Coronary artery (tissue), 2 donors: ENCODE data around the gene MRPS11.
"Not testable (repeated sequence)": the region's sequence is repeated elsewhere in the genome, so short reads cannot be mapped to it uniquely, and the experiment has no call there.

Experiments used
- DNase-seq: peaks from one replicate; pipeline ENCODE4 v3.0.0-alpha.2; 2017; ENCODE audit warnings: low spot score
- H3K27ac ChIP-seq, 2 donors: fragments of 200-600 bp; sonication (generic); one replicate each; pipeline ENCODE4 v1.5.1; 2016 to 2019
- H3K4me3 ChIP-seq: fragments of 200-600 bp; sonication (generic); 2 replicates; pipeline ENCODE4 v1.5.1; 2016; ENCODE audit warnings: mild to moderate bottlenecking, moderate library complexity
- TF ChIP-seq, protein P1 (sequence below): fragments of 200-600 bp; sonication (generic); IDR thresholded peaks from one replicate; pipeline ENCODE4 v1.5.1; 2019; ENCODE audit warnings: antibody characterized with exemption

The MRPS11 gene

GRCh38 chr15:88430051-88430450 is 37.5 kb upstream of the MRPS11 start:
- H3K4me3 ChIP-seq: no peak overlapping the region
- DNase-seq: no peak
- no peak overlapping the region for H3K27ac ChIP-seq
- TF ChIP-seq, protein P1, sequence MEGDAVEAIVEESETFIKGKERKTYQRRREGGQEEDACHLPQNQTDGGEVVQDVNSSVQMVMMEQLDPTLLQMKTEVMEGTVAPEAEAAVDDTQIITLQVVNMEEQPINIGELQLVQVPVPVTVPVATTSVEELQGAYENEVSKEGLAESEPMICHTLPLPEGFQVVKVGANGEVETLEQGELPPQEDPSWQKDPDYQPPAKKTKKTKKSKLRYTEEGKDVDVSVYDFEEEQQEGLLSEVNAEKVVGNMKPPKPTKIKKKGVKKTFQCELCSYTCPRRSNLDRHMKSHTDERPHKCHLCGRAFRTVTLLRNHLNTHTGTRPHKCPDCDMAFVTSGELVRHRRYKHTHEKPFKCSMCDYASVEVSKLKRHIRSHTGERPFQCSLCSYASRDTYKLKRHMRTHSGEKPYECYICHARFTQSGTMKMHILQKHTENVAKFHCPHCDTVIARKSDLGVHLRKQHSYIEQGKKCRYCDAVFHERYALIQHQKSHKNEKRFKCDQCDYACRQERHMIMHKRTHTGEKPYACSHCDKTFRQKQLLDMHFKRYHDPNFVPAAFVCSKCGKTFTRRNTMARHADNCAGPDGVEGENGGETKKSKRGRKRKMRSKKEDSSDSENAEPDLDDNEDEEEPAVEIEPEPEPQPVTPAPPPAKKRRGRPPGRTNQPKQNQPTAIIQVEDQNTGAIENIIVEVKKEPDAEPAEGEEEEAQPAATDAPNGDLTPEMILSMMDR: no peak

- DNase-seq: no peak
- TF ChIP-seq, protein P1: no peak
- Histone ChIP-seq H3K4me3 (no peak overlapping the region), H3K27ac (no peak overlapping the region)
Observed at GRCh38 chr15:88431441-88431840, 36.1 kb upstream of the MRPS11 start.

DNA sequence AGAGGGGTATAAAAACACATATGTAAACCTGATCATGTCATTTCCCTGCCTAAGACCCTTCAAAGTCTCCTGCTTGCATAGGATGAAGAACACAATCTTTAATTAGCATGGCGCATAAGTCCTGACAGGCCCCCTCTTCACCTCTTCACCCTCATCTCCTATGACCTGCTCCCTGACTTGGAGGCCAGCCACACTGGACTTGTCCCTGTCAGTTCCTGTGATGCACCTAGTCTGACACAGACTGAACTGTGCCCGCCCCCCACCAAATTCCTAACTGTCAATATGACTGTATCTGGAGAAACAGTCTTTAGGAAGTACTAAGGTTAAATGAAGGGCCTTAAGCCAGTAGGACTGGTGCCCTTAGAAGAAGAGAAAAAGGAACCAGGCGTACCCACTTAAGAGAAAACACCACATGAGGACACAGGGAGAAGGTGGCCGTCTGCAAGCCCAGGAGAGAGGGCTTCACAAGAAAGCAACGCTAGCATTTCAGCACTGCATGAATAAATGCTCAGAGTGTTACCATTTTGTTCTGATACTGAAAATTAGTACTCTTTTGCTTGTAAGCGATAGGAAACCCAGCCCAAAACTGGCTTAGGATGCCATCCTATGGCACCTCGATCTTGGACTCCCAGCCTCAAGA is 34.3 kb upstream of the MRPS11 start:
- Histone ChIP-seq H3K4me3 (no peak overlapping the region), H3K27ac (no peak overlapping the region)
- no peak for DNase-seq
- TF ChIP-seq, protein P1: no peak

GRCh38 chr15:88434106-88434505 is 33.4 kb upstream of the MRPS11 start:
- DNase-seq, H3K4me3 ChIP-seq, H3K27ac ChIP-seq: not testable (repeated sequence)

- Histone ChIP-seq H3K27ac (no peak overlapping the region), H3K4me3 (no peak overlapping the region)
- no peak for DNase-seq
- TF ChIP-seq, protein P1: no peak
Observed at GRCh38 chr15:88438181-88438580, 29.3 kb upstream of the MRPS11 start.

- no peak overlapping the region for H3K4me3 ChIP-seq
- TF ChIP-seq, protein P1: no peak
- no peak for DNase-seq
- no peak overlapping the region for H3K27ac ChIP-seq
Observed at GRCh38 chr15:88440021-88440420, 27.5 kb upstream of the MRPS11 start.

- TF ChIP-seq, protein P1: no peak
- no peak for DNase-seq
Observed at GRCh38 chr15:88441076-88441730, 26.3 kb upstream of the MRPS11 start.

More at GRCh38 chr15:88441076-88441730, 26.3 kb upstream of the MRPS11 start:
- no peak overlapping the region for H3K27ac ChIP-seq
- H3K4me3 ChIP-seq: no peak overlapping the region
